Mesothelial cell of epicardium (in vitro differentiated cells): ENCODE data around the gene DCAKD. TPM values are rescaled to one million over a fixed set of nuclear protein-coding genes. Genes with fewer than 3 reads are reported as not detected.

Experiments used
- DNase-seq, 2 experiments: peaks; one replicate each; pipeline ENCODE4 v3.0.0; 2021; ENCODE audit warnings: low spot score in 2 of 2; ENCODE audit not compliant: unreplicated experiment in 2 of 2
- H3K27ac Mint-ChIP-seq: 2 replicates; pipeline ENCODE4 v1.8.0; 2021; ENCODE audit warnings: mixed read lengths
- H3K27me3 Mint-ChIP-seq: 2 replicates; pipeline ENCODE4 v1.8.0; 2021; ENCODE audit warnings: low read depth, mixed read lengths
- H3K36me3 Mint-ChIP-seq: 2 replicates; pipeline ENCODE4 v1.8.0; 2021; ENCODE audit warnings: mixed read lengths
- H3K4me1 Mint-ChIP-seq: 2 replicates; pipeline ENCODE4 v1.8.0; 2021; ENCODE audit warnings: mixed read lengths
- H3K4me3 Mint-ChIP-seq: 2 replicates; pipeline ENCODE4 v1.8.0; 2021; ENCODE audit warnings: mild to moderate bottlenecking, moderate library complexity, mixed read lengths
- H3K9me3 Mint-ChIP-seq: 2 replicates; pipeline ENCODE4 v1.8.0; 2021; ENCODE audit warnings: mixed read lengths
- total RNA-seq: library from RNA; stranded (reverse); gene quantifications from 3 replicates; pipeline ENCODE4 v1.2.1, GENCODE V29; 2021
- TF ChIP-seq, protein P1 (sequence below): fragments of 200-600 bp; sonication (generic); IDR thresholded peaks from one replicate; pipeline ENCODE4 v1.5.0; 2021; ENCODE audit warnings: antibody characterized with exemption; ENCODE audit not compliant: unreplicated experiment

Gene DCAKD
- total RNA-seq, 1 donor from 2014 or later = 83.2 TPM

DNA sequence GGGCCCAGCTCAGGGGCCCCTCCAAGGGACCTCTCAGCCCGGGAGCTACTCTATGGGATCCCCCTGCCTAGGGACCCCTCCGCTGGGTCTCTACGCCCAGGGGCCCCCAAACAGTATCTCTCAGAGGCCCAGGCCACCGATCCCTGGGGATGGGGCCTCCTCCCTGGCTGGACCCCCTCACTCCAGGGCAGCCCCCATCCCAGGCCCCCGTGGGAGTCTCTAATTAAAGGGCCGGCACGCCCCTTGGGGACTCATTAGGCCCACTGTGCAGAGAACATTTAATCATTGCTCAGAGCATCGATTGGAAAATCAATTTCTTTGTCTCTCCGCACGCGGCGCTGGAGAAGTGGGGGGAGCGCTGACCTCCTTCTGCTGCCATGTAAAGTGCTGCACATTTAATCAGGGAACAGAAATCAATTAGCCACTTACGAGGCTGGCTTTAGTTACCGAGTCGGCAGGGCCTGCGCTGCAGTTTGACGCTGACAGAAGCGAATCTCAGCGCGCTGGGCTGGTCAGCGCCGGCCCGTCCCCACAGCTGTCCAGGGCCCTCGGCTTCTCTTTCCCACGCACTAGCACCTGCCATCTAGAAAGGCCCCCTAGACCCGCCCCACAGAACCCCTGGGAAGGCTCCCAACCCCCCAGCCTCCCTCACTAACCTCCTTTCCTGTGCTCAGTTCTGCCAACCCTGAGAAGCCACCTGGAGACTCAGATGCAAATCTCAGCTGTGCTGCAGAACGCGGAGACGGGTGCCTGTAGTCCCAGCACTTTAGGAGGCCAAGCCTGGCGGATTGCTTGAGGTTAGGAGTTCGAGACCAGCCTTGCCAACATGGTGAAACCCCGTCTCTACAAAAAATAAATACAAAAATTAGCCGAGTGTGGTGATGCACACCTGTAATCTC, 63.1 kb downstream of the DCAKD start:
- TF ChIP-seq, protein P1, sequence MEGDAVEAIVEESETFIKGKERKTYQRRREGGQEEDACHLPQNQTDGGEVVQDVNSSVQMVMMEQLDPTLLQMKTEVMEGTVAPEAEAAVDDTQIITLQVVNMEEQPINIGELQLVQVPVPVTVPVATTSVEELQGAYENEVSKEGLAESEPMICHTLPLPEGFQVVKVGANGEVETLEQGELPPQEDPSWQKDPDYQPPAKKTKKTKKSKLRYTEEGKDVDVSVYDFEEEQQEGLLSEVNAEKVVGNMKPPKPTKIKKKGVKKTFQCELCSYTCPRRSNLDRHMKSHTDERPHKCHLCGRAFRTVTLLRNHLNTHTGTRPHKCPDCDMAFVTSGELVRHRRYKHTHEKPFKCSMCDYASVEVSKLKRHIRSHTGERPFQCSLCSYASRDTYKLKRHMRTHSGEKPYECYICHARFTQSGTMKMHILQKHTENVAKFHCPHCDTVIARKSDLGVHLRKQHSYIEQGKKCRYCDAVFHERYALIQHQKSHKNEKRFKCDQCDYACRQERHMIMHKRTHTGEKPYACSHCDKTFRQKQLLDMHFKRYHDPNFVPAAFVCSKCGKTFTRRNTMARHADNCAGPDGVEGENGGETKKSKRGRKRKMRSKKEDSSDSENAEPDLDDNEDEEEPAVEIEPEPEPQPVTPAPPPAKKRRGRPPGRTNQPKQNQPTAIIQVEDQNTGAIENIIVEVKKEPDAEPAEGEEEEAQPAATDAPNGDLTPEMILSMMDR = no peak
- no peak overlapping the region for H3K4me3 Mint-ChIP-seq
- no peak overlapping the region for H3K27ac Mint-ChIP-seq
- H3K9me3 Mint-ChIP-seq = no peaks in the 10 kb centered on the region
- H3K36me3 Mint-ChIP-seq = no peaks in the 10 kb centered on the region
- H3K4me1 Mint-ChIP-seq = peaks cover 6% of the 10 kb centered on the region
- no peak for DNase-seq
- peaks cover 28% of the 10 kb centered on the region for H3K27me3 Mint-ChIP-seq

DNA sequence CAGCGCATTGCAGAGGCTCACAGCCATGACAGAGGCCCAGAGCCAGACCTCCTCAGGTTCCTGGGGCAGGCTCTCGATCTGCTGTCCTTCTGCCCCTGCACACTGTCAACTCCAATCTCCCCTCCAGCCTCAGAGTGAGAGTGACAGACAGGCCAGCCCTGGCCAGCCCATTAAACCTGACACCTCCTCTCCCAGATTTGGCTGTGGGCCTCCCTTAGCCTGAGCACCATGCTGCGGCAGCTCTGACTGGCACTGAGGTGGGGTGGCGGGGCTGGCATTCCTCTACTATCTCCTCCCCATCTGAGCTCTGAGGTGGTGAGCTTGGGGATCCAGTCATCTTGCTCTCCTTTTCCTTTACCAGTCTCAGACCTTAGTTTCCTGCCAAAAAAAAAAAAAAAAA, 67.9 kb downstream of the DCAKD start:
- H3K4me3 Mint-ChIP-seq = no peak overlapping the region

DNA sequence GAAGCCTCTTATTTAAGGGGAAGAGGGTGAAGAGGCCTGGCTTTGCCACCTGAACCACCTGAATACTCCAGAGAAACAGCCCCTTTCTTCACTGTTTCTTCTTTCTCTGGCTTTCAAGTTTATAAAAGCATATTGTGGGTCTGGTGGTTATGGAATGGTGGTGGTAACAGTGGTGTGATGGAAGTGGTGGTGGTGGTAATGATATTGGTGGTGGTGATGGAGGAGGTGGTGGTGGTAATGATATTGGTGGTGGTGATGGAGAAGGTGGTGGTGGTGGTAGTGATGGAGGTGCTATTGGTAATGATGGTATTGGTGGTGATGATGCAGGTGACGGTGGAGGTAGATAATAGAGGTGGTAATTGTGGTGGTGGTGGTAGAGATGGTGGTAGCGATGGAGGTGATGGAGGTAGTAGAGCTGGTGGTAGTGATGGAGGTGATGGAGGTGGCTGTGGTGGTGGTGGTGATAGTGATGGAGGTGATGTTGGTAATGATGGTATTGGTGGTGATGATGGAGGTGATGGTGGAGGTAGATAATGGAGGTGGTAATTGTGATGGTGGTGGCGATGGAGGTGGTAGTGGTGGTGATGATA, 69.2 kb downstream of the DCAKD start:
- DNase-seq = no peak
- peaks cover 49% of the 10 kb centered on the region for H3K27me3 Mint-ChIP-seq
- TF ChIP-seq, protein P1 = no peak
- H3K9me3 Mint-ChIP-seq = no peaks in the 10 kb centered on the region
- no peak overlapping the region for H3K27ac Mint-ChIP-seq
- no peaks in the 10 kb centered on the region for H3K36me3 Mint-ChIP-seq
- no peak overlapping the region for H3K4me3 Mint-ChIP-seq
- H3K4me1 Mint-ChIP-seq = peaks cover 9% of the 10 kb centered on the region

More for the DNA sequence above, 67.9 kb downstream of the DCAKD start:
- no peak for DNase-seq
- TF ChIP-seq, protein P1 = no peak
- no peaks in the 10 kb centered on the region for H3K9me3 Mint-ChIP-seq
- H3K36me3 Mint-ChIP-seq = no peaks in the 10 kb centered on the region
- H3K4me1 Mint-ChIP-seq = peaks cover 6% of the 10 kb centered on the region
- H3K27ac Mint-ChIP-seq = no peak overlapping the region
- peaks cover 43% of the 10 kb centered on the region for H3K27me3 Mint-ChIP-seq

DNA sequence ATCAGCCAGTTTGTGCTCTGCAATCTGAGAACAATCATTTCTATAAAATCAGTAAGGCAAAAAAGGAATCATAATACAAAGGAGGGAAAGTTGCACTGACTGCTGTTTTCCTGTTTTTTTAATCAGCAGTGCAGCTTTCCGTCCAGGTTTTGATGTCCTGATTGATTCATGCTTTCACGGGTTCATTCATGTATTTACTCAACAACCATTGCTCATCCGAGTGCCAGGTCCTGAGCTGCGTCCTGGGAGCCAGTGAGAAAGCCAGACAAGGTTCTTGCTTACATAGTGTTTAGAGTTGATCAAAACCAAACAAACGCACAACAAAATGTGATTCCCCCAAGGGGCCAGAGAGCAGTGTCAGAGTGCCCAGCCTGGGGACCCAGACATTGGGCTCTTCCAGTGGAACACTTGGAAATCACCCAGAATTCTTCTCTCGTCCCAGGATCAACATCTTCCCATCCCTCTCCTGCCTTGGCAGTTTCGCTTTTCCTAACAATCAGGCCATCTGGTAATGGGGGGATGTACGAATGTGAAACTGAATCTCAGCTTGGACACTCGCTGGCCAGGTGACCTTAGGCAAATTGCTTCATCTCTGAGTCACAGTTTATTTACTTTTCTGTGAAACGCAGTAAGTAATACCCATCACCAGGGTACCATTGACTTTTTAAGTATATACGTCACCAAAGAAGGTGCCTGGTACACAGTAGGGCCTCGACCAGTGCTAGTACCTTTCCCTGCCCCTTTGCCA, 70.0 kb downstream of the DCAKD start:
- peaks cover 8% of the 10 kb centered on the region for H3K4me1 Mint-ChIP-seq
- H3K4me3 Mint-ChIP-seq = no peak overlapping the region
- peaks cover 53% of the 10 kb centered on the region for H3K27me3 Mint-ChIP-seq
- TF ChIP-seq, protein P1 = no peak
- H3K27ac Mint-ChIP-seq = no peak overlapping the region
- H3K36me3 Mint-ChIP-seq = no peaks in the 10 kb centered on the region
- no peak for DNase-seq
- no peaks in the 10 kb centered on the region for H3K9me3 Mint-ChIP-seq

DNA sequence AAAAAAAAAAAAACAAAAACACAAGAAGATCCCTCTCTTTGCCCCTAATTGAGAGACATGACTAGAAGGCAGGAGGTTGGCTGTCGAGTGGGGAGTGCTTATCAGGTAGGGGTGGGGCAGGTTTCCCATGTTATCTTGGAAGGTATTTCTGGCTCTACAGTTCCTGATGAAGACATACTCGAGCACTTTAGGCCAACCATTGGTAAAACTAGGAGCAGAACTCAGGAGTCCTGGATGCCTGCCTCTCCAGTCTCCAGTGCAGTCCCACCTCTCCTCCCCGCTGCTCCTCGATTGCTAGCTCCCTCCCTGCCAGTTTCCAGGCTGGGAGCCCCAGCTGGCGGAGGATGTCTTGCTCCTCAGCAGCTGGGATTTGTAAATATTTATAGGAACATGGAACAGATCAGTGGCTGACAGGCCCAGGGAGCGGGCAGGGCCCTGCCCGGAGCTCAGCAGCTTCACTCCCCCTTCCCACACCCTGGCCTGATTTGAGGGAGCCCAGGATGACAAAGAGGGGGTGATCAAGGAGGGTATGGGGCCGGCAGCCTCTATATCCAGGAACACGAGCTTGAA, 71.9 kb downstream of the DCAKD start:
- H3K36me3 Mint-ChIP-seq = no peaks in the 10 kb centered on the region
- no peak overlapping the region for H3K4me3 Mint-ChIP-seq
- H3K27me3 Mint-ChIP-seq = peaks cover 54% of the 10 kb centered on the region
- no peak for DNase-seq
- peaks cover 8% of the 10 kb centered on the region for H3K4me1 Mint-ChIP-seq
- no peak overlapping the region for H3K27ac Mint-ChIP-seq
- H3K9me3 Mint-ChIP-seq = no peaks in the 10 kb centered on the region
- TF ChIP-seq, protein P1 = no peak
